Activated T-helper 1 cell treated with Interleukin-2 at 50 U/mL for 16 hours (primary cell): ENCODE measurements around the gene SHISA4.
"Not testable (repeated sequence)": the region's sequence is repeated elsewhere in the genome, so short reads cannot be mapped to it uniquely, and the experiment has no call there.

Experiments
- DNase-seq: peaks from one replicate; pipeline ENCODE4 v3.0.0-alpha.2; 2020; ENCODE audit warnings: low read depth

The SHISA4 gene

GRCh38 chr1:201930803-201931202 is 42.1 kb downstream of the SHISA4 start:
- no peak for DNase-seq

GRCh38 chr1:201933840-201934430 is 45.2 kb downstream of the SHISA4 start:
- DNase-seq, result no peak

GRCh38 chr1:201937624-201938213 is 49.0 kb downstream of the SHISA4 start:
- DNase-seq, result no peak

GRCh38 chr1:201938440-201939035 is 49.8 kb downstream of the SHISA4 start:
- DNase-seq, result no peak

GRCh38 chr1:201939148-201939547 is 50.5 kb downstream of the SHISA4 start:
- no peak for DNase-seq

GRCh38 chr1:201939574-201939973 is 50.9 kb downstream of the SHISA4 start:
- DNase-seq, result no peak

GRCh38 chr1:201940316-201940715 is 51.6 kb downstream of the SHISA4 start:
- not testable (repeated sequence) for DNase-seq

- DNase-seq, result no peak
Observed at GRCh38 chr1:201941420-201942128, 52.9 kb downstream of the SHISA4 start.

GRCh38 chr1:201942129-201942495 is 53.4 kb downstream of the SHISA4 start:
- DNase-seq, result no peak
